K562 (cell line): ENCODE data around the gene RGMA. TPM values are rescaled to one million over a fixed set of nuclear protein-coding genes. Genes with fewer than 3 reads are reported as not detected.

ENCODE experiments used
- ATAC-seq: fragments of 200-7000 bp; cut with Tn5 transposase; 3 replicates; pipeline ENCODE4 v1.9.1; 2020; ENCODE audit warnings: moderate library complexity
- BruUV-seq: library from RNA; stranded (reverse); fragments of 400-500 nt; replicated peaks from 2 replicates; lab custom pipeline; 2021; lab: Mats Ljungman, UMichigan
- CTCF ChIA-PET: fragments of 300-600 bp; formaldehyde crosslinking; extraction: SDS; loops from one replicate; lab custom pipeline; 2021; ENCODE audit warnings: low intra/inter-chr PET ratio; lab: Yijun Ruan, JAX
- POLR2A ChIA-PET: fragments of 300-600, 350-650 bp; sonication (Branson Sonifier 250); formaldehyde crosslinking; extraction: SDS; loops from one replicate; lab custom pipeline; 2021; ENCODE audit warnings: antibody characterized with exemption, inconsistent platforms; lab: Yijun Ruan, JAX
- DNase-seq, 4 experiments: peaks; one replicate each; pipeline versions ENCODE4 v3.0.0 to v3.0.0-alpha.2; 2011 to 2018; ENCODE audit warnings: low spot score in 3 of 4, mixed read lengths in 3 of 4; ENCODE audit errors: extremely low read depth in 1 of 4
- FAIRE-seq: peaks from 2 replicates; lab custom pipeline; 2011; peaks lifted over from hg19 to GRCh38; lab: Jason Lieb, UNC
- H2AFZ ChIP-seq: 2 replicates; pipeline ENCODE4 v1.6.0; 2011; ENCODE audit warnings: low read depth, low read length, control low read depth, inconsistent platforms
- H3K27ac ChIP-seq: fragments of 200-600 bp; 3 replicates; pipeline ENCODE4 v1.8.0; 2011; ENCODE audit warnings: low read depth, mild to moderate bottlenecking, control low read depth, inconsistent platforms, low read length, moderate library complexity, mixed read lengths; ENCODE audit errors: extremely low read depth
- H3K27me3 ChIP-seq, 2 experiments: fragments of 300-600 bp in 1 of 2; 2 replicates in 1 of 2; 3 replicates in 1 of 2; pipeline versions ENCODE4 v1.6.0 to v1.8.0; 2011; ENCODE audit warnings: inconsistent platforms in 2 of 2, low read length in 2 of 2, mild to moderate bottlenecking in 1 of 2, mixed read lengths in 1 of 2, moderate library complexity in 1 of 2; ENCODE audit not compliant: control insufficient read depth in 2 of 2, insufficient read depth in 2 of 2
- H3K36me3 ChIP-seq: fragments of 300-600 bp; 3 replicates; pipeline ENCODE4 v1.8.0; 2011; ENCODE audit warnings: mild to moderate bottlenecking, low read length, inconsistent platforms; ENCODE audit not compliant: control insufficient read depth, insufficient read depth
- H3K4me1 ChIP-seq, 2 experiments: fragments of 200-600 bp in 1 of 2; replicated peaks in 1 of 2; 2 replicates in 1 of 2; 3 replicates in 1 of 2; pipeline versions ENCODE4 v1.5.1 to v1.8.0; 2011; ENCODE audit warnings: inconsistent platforms in 2 of 2, low read length in 2 of 2, mild to moderate bottlenecking in 1 of 2, mixed read lengths in 1 of 2, moderate library complexity in 1 of 2; ENCODE audit not compliant: control insufficient read depth in 2 of 2, insufficient read depth in 2 of 2
- H3K4me2 ChIP-seq: 2 replicates; pipeline ENCODE4 v1.6.1; 2011; ENCODE audit warnings: low read length, control low read depth, inconsistent platforms, mixed read lengths; ENCODE audit not compliant: insufficient read depth
- H3K4me3 ChIP-seq: fragments of 200-600 bp; sonication (generic), shearing (Covaris generic); 2 replicates; pipeline ENCODE4 v1.5.1; 2016; ENCODE audit warnings: control low read depth, inconsistent platforms
- H3K79me2 ChIP-seq: fragments of 200-600 bp; 3 replicates; pipeline ENCODE4 v1.8.0; 2011; ENCODE audit warnings: low read length, inconsistent platforms; ENCODE audit not compliant: control insufficient read depth, insufficient read depth
- H3K9ac ChIP-seq, 2 experiments: 2 replicates each; pipeline versions ENCODE4 v1.6.0 to v1.6.1; 2011; ENCODE audit warnings: low read depth in 2 of 2, low read length in 2 of 2, control low read depth in 1 of 2, inconsistent platforms in 1 of 2, mild to moderate bottlenecking in 1 of 2, mixed read lengths in 1 of 2; ENCODE audit not compliant: insufficient read depth in 1 of 2
- H3K9me1 ChIP-seq: one replicate; pipeline ENCODE4 v1.6.0; 2011; ENCODE audit warnings: inconsistent platforms, mild to moderate bottlenecking, low read length, moderate library complexity; ENCODE audit not compliant: control insufficient read depth, insufficient read depth
- H3K9me3 ChIP-seq: replicated peaks from 2 replicates; pipeline ENCODE4 v1.5.1; 2011; ENCODE audit warnings: low read depth, low read length, inconsistent platforms; ENCODE audit not compliant: control insufficient read depth, insufficient read depth
- H4K20me1 ChIP-seq: replicated peaks from 2 replicates; pipeline ENCODE4 v1.6.1; 2011; ENCODE audit warnings: low read length, inconsistent platforms, mixed read lengths; ENCODE audit not compliant: control insufficient read depth, insufficient read depth
- PHF20 ChIP-seq: fragments of 450-650 bp; IDR thresholded peaks from 2 replicates; pipeline ENCODE4 v1.6.1; 2018; ENCODE audit not compliant: partially characterized antibody
- PML ChIP-seq: IDR thresholded peaks from 2 replicates; pipeline ENCODE4 v1.6.1; 2012; ENCODE audit warnings: low read length, inconsistent platforms
- TEAD2 ChIP-seq: fragments of 450-650 bp; IDR thresholded peaks from 2 replicates; pipeline ENCODE4 v1.6.1; 2016; ENCODE audit warnings: missing genetic modification characterization, control low read depth, missing compliant biosample characterization
- ZKSCAN3 ChIP-seq: fragments of 250-450 bp; sonication (Bioruptor Pico); IDR thresholded peaks from 2 replicates; pipeline ENCODE4 v1.4.0; 2020
- WGBS: fragments of 100-300 bp; shearing (Covaris generic); methylation state at CpG from one replicate; pipeline ENCODE4 v1.1.6; 2016; ENCODE audit warnings: low coverage, mixed read lengths; ENCODE audit not compliant: insufficient coverage; ENCODE audit errors: missing lambda C conversion rate; 5-methylcytosine and 5-hydroxymethylcytosine counted together
- in situ Hi-C: fragments of 300-500 bp; cut with MboI; formaldehyde crosslinking; loops from 4 replicates; pipeline ENCODE4 v1.15.0; 2018; ENCODE audit warnings: inconsistent platforms, mixed read lengths
- intact Hi-C: fragments of 100-400 bp; cut with micrococcal nuclease; formaldehyde crosslinking; loops from 2 replicates; pipeline ENCODE4 v1.14.2; 2022
- polyA plus RNA-seq, 8 experiments: library from polyadenylated mRNA; depleted of rRNA in 4 of 8; stranded (reverse) in 5 of 8; unstranded in 3 of 8; fragments of >200 nt; fragmentation: Nextera tagmentation in 2 of 8; fragmentation: Illumina TruSeq in 1 of 8; extraction: Ambion mirVana in 2 of 8; extraction: Trizol in 1 of 8; gene quantifications; 2 replicates each; pipeline versions ENCODE4 v1.2.1 to v1.2.3, GENCODE V29; 2011 to 2014; ENCODE audit warnings: inconsistent platforms in 1 of 8, missing spikeins in 1 of 8
- total RNA-seq, 7 experiments: library from RNA; depleted of rRNA in 6 of 7; stranded (reverse); fragments of >200 nt in 6 of 7; fragmentation: Illumina TruSeq in 2 of 7; extraction: Trizol in 2 of 7; gene quantifications; 2 replicates each; pipeline versions ENCODE4 v1.2.1 to v1.2.3, GENCODE V29; 2011 to 2021; ENCODE audit warnings: low replicate concordance in 1 of 7
- TF ChIP-seq, protein P1 (sequence below): fragments of 450-650 bp; IDR thresholded peaks from 2 replicates; pipeline ENCODE4 v1.6.1; 2016
- TF ChIP-seq, protein P2 (sequence below): sonication (generic); formaldehyde crosslinking; IDR thresholded peaks from 2 replicates; pipeline ENCODE4 v1.8.0; 2022; ENCODE audit warnings: mild to moderate bottlenecking, missing genetic modification reagents
- TF ChIP-seq, protein P3 (sequence below): fragments of 250-450 bp; sonication (Bioruptor Pico); IDR thresholded peaks from 2 replicates; pipeline ENCODE4 v1.5.0; 2021

The RGMA gene
- total and polyA plus RNA-seq, 9 of the 15 experiments (the other 6 are each of a cell fraction or from before 2014, with no cell fraction given), result 0.03 to 0.05 (median 0.03) TPM; not detected in 6

DNA sequence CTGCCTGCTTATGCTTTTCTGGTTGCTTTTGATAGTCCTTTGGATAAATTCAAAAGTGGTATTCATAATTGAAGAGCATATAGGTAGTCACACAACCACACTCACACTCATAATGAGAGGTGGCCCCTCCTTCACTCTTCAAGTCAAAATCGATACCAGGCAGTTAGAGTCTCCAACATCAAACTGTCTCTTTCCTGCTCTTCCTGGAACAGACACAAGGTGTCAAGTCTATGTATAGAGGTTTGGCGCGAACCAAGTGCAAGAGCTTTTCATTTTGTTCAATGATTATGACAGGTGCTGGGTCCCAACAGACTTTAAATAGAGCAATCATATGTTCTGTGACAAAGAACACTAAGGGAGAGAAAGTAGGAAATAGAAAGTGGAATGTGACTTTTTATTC is 29.9 kb upstream of the RGMA start:
- POLR2A ChIA-PET, result no interaction called here
- Histone ChIP-seq H3K4me3 (no peak overlapping the region), H3K27me3 (peaks cover 15 to 23% of the 10 kb centered on the region in 2 experiments; a peak in 3 of 5 replicates), H3K27ac (no peak overlapping the region), H3K36me3 (no peaks in the 10 kb centered on the region), H3K4me1 (no peaks in the 10 kb centered on the region), H2AFZ (no peak overlapping the region), H4K20me1 (no peaks in the 10 kb centered on the region), H3K9me1 (no peaks in the 10 kb centered on the region), H3K9ac (no peak overlapping the region), H3K9me3 (no peaks in the 10 kb centered on the region), H3K79me2 (no peaks in the 10 kb centered on the region), H3K4me2 (no peak overlapping the region)
- TF ChIP-seq, protein P1, sequence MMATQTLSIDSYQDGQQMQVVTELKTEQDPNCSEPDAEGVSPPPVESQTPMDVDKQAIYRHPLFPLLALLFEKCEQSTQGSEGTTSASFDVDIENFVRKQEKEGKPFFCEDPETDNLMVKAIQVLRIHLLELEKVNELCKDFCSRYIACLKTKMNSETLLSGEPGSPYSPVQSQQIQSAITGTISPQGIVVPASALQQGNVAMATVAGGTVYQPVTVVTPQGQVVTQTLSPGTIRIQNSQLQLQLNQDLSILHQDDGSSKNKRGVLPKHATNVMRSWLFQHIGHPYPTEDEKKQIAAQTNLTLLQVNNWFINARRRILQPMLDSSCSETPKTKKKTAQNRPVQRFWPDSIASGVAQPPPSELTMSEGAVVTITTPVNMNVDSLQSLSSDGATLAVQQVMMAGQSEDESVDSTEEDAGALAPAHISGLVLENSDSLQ, result no peak
- TF ChIP-seq PML (no peak), TEAD2 (tag) (no peak), ZKSCAN3 (CRISPR knock-in tag) (no peak), PHF20 (no peak)
- TF ChIP-seq, protein P2, sequence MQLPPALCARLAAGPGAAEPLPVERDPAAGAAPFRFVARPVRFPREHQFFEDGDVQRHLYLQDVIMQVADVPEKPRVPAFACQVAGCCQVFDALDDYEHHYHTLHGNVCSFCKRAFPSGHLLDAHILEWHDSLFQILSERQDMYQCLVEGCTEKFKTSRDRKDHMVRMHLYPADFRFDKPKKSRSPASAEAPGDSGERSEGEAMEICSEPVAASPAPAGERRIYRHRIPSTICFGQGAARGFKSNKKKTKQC (CRISPR knock-in tag), result no peak
- TF ChIP-seq, protein P3, sequence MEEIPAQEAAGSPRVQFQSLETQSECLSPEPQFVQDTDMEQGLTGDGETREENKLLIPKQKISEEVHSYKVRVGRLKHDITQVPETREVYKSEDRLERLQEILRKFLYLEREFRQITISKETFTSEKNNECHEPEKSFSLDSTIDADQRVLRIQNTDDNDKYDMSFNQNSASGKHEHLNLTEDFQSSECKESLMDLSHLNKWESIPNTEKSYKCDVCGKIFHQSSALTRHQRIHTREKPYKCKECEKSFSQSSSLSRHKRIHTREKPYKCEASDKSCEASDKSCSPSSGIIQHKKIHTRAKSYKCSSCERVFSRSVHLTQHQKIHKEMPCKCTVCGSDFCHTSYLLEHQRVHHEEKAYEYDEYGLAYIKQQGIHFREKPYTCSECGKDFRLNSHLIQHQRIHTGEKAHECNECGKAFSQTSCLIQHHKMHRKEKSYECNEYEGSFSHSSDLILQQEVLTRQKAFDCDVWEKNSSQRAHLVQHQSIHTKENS (CRISPR knock-in tag), result no peak
- DNase-seq (no peak), FAIRE-seq (no peak), ATAC-seq (no peak)
- 3% methylated on average over 3 of the region's 3 CpGs for WGBS
- intact Hi-C loops (no loop called here), in situ Hi-C loops (no loop called here)
- CTCF ChIA-PET, result no interaction called here
- BruUV-seq, result no TSS peak
